HCT116 (cell line): ENCODE measurements around the gene UBTF. TPM values are rescaled to one million over a fixed set of nuclear protein-coding genes. Genes with fewer than 3 reads are reported as not detected.

ENCODE experiments used
- ATAC-seq: fragments of 200-7000 bp; cut with Tn5 transposase; 2 replicates; pipeline ENCODE4 v1.9.1; 2020; ENCODE audit warnings: mild to moderate bottlenecking, moderate library complexity
- BruUV-seq: library from RNA; stranded (reverse); fragments of 400-500 nt; replicated peaks from 2 replicates; lab custom pipeline; 2021; lab: Mats Ljungman, UMichigan
- CTCF ChIA-PET: fragments of 300-600 bp; sonication (Branson Sonifier 250); formaldehyde crosslinking; loops from one replicate; lab custom pipeline; 2021; ENCODE audit warnings: antibody characterized with exemption; lab: Charles Lee
- POLR2A ChIA-PET: fragments of 300-600, 350-600 bp; sonication (Branson Sonifier 250); formaldehyde crosslinking; loops from one replicate; lab custom pipeline; 2021; ENCODE audit warnings: antibody characterized with exemption; lab: Charles Lee
- RAD21 ChIA-PET, 2 experiments: fragments of 300-600 bp; sonication (Branson Sonifier 250); formaldehyde crosslinking; loops; one replicate each; lab custom pipeline; 2023; ENCODE audit warnings: low total read pairs in 2 of 2; ENCODE audit not compliant: uncharacterized antibody in 2 of 2, unreplicated experiment in 2 of 2, low non-redundant PET in 1 of 2; lab: Charles Lee
- DNase-seq: peaks from one replicate; pipeline ENCODE4 v3.0.0-alpha.2; 2010; ENCODE audit warnings: low read depth, low spot score
- H2AFZ ChIP-seq: fragments of 200-600 bp; shearing (Covaris generic), sonication (generic); 2 replicates; pipeline ENCODE4 v1.6.1; 2017; ENCODE audit warnings: low read depth, mixed run types, mixed read lengths, antibody characterized with exemption, low read length; ENCODE audit not compliant: poor library complexity, severe bottlenecking
- H3K27ac ChIP-seq: 2 replicates; pipeline ENCODE4 v1.5.1; 2012; ENCODE audit warnings: low read depth, low read length
- H3K27me3 ChIP-seq: fragments of 200-600 bp; sonication (generic); 2 replicates; pipeline ENCODE4 v1.6.1; 2016; ENCODE audit warnings: mixed run types, low read length, mixed read lengths; ENCODE audit not compliant: insufficient read depth
- H3K36me3 ChIP-seq, 2 experiments: fragments of 200-500 bp in 1 of 2; fragments of 200-600 bp in 1 of 2; sonication (Bioruptor generic) in 1 of 2; sonication (generic) in 1 of 2; 2 replicates each; pipeline versions ENCODE4 v1.5.1 to v1.6.1; 2014 to 2016; ENCODE audit warnings: low read length in 2 of 2, inconsistent platforms in 1 of 2, mixed read lengths in 1 of 2, mixed run types in 1 of 2; ENCODE audit not compliant: insufficient read depth in 2 of 2, control insufficient read depth in 1 of 2
- H3K4me1 ChIP-seq, 2 experiments: fragments of 200-600 bp in 1 of 2; sonication (generic) in 1 of 2; 2 replicates each; pipeline versions ENCODE4 v1.5.1 to v1.6.1; 2012 to 2017; ENCODE audit warnings: low read length in 2 of 2, inconsistent platforms in 1 of 2, mild to moderate bottlenecking in 1 of 2, mixed read lengths in 1 of 2, mixed run types in 1 of 2, moderate library complexity in 1 of 2; ENCODE audit not compliant: insufficient read depth in 2 of 2, control insufficient read depth in 1 of 2
- H3K4me2 ChIP-seq: fragments of 200-600 bp; sonication (generic); 2 replicates; pipeline ENCODE4 v1.6.1; 2017; ENCODE audit warnings: mixed run types, low read length, mixed read lengths
- H3K4me3 ChIP-seq, 2 experiments: fragments of 200-600 bp in 1 of 2; sonication (generic) in 1 of 2; replicated peaks in 1 of 2; 2 replicates each; pipeline ENCODE4 v1.5.1; 2011 to 2016; ENCODE audit warnings: low read length in 2 of 2, control low read depth in 1 of 2, low read depth in 1 of 2, mild to moderate bottlenecking in 1 of 2, mixed read lengths in 1 of 2, mixed run types in 1 of 2
- H3K79me2 ChIP-seq: fragments of 200-600 bp; sonication (generic); 2 replicates; pipeline ENCODE4 v1.6.1; 2017; ENCODE audit warnings: mild to moderate bottlenecking, mixed run types, low read length, moderate library complexity, mixed read lengths; ENCODE audit not compliant: insufficient read depth
- H3K9ac ChIP-seq: fragments of 200-600 bp; sonication (generic); 2 replicates; pipeline ENCODE4 v1.6.1; 2016; ENCODE audit warnings: low read length, mixed read lengths
- H3K9me2 ChIP-seq: fragments of 200-600 bp; sonication (generic), shearing (Covaris generic); 2 replicates; pipeline ENCODE4 v1.6.1; 2017; ENCODE audit warnings: mixed run types, mild to moderate bottlenecking, moderate library complexity; ENCODE audit not compliant: insufficient read depth
- H3K9me3 ChIP-seq, 2 experiments: fragments of 200-500 bp in 1 of 2; fragments of 200-600 bp in 1 of 2; sonication (Bioruptor generic) in 1 of 2; sonication (generic) in 1 of 2; 2 replicates each; pipeline ENCODE4 v1.6.1; 2014 to 2017; ENCODE audit warnings: low read length in 2 of 2, mixed read lengths in 2 of 2, inconsistent platforms in 1 of 2, low read depth in 1 of 2, mild to moderate bottlenecking in 1 of 2, mixed run types in 1 of 2, moderate library complexity in 1 of 2; ENCODE audit not compliant: control insufficient read depth in 1 of 2, insufficient read depth in 1 of 2
- H4K20me1 ChIP-seq: fragments of 200-600 bp; sonication (generic), shearing (Covaris generic); 2 replicates; pipeline ENCODE4 v1.6.1; 2017; ENCODE audit warnings: mixed run types, mild to moderate bottlenecking, moderate library complexity; ENCODE audit not compliant: insufficient read depth
- ATF3 ChIP-seq: IDR thresholded peaks from 2 replicates; pipeline ENCODE4 v1.6.1; 2012
- CBX3 ChIP-seq: IDR thresholded peaks from 2 replicates; pipeline ENCODE4 v1.6.1; 2012; ENCODE audit warnings: low read depth
- CEBPB ChIP-seq: IDR thresholded peaks from 2 replicates; pipeline ENCODE4 v1.6.1; 2012; ENCODE audit warnings: low read depth
- CTCF ChIP-seq, 3 experiments: fragments of 200-600 bp in 1 of 3; sonication (generic) in 1 of 3; IDR thresholded peaks in 2 of 3; conservative IDR thresholded peaks in 1 of 3; 2 replicates each; pipeline ENCODE4 v1.5.1; 2012 to 2017; ENCODE audit warnings: low read depth in 2 of 3, low read length in 2 of 3, antibody characterized with exemption in 1 of 3, borderline replicate concordance in 1 of 3, control low read depth in 1 of 3, mild to moderate bottlenecking in 1 of 3, mixed read lengths in 1 of 3, mixed run types in 1 of 3, moderate library complexity in 1 of 3; ENCODE audit not compliant: insufficient read depth in 1 of 3
- EGR1 ChIP-seq: IDR thresholded peaks from 2 replicates; pipeline ENCODE4 v1.6.1; 2012; ENCODE audit warnings: low read depth
- JUND ChIP-seq: IDR thresholded peaks from 2 replicates; pipeline ENCODE4 v1.6.1; 2012
- POLR2AphosphoS5 ChIP-seq: IDR thresholded peaks from 2 replicates; pipeline ENCODE4 v1.6.1; 2011; ENCODE audit warnings: mild to moderate bottlenecking, low read depth, low read length, moderate library complexity
- RAD21 ChIP-seq: IDR thresholded peaks from 2 replicates; pipeline ENCODE4 v1.6.1; 2012; ENCODE audit warnings: low read depth, mild to moderate bottlenecking
- REST ChIP-seq: IDR thresholded peaks from 2 replicates; pipeline ENCODE4 v1.6.1; 2012; ENCODE audit warnings: low read depth
- SIN3A ChIP-seq: IDR thresholded peaks from 2 replicates; pipeline ENCODE4 v1.6.1; 2012; ENCODE audit warnings: low read depth
- SP1 ChIP-seq: IDR thresholded peaks from 2 replicates; pipeline ENCODE4 v1.6.1; 2012; ENCODE audit warnings: low read depth
- TCF7L2 ChIP-seq: IDR thresholded peaks from 2 replicates; pipeline ENCODE4 v1.7.0; 2011; ENCODE audit warnings: borderline replicate concordance, inconsistent platforms; ENCODE audit not compliant: insufficient read depth, insufficient read length; ENCODE audit errors: extremely low read depth
- intact Hi-C: fragments of 100-400 bp; cut with micrococcal nuclease; formaldehyde crosslinking; loops from 2 replicates; pipeline ENCODE4 v1.10.0; 2022
- total RNA-seq: library from RNA; stranded (reverse); gene quantifications from one replicate; pipeline ENCODE4 v1.2.1, GENCODE V29; 2021; ENCODE audit not compliant: unreplicated experiment

The UBTF gene
- total RNA-seq, 1 experiment from 2014 or later: 84.3 TPM

- no peak overlapping the region for H3K9ac ChIP-seq
- H4K20me1 ChIP-seq: no peaks in the 10 kb centered on the region
- H3K9me3 ChIP-seq: no peaks in the 10 kb centered on the region
- no peak for DNase-seq
- H3K4me3 ChIP-seq: no peak overlapping the region
- no peaks in the 10 kb centered on the region for H3K27me3 ChIP-seq
- POLR2A ChIA-PET: no interaction called here
- H3K4me2 ChIP-seq: no peak overlapping the region
- H3K9me2 ChIP-seq: no peaks in the 10 kb centered on the region
- no peaks in the 10 kb centered on the region for H3K79me2 ChIP-seq
- intact Hi-C loops: no loop called here
- ATAC-seq: no peak
- H3K27ac ChIP-seq: no peak overlapping the region
- TF ChIP-seq CBX3: no peak
- TF ChIP-seq CTCF (IDR thresholded peaks at IDR 0.05 in 2 of 3, conservative IDR thresholded peaks at IDR 0.05 in 1 of 3; ENCODE audit: borderline replicate concordance in 1 of 3, insufficient read depth in 1 of 3, low read depth in 2 of 3, low read length in 2 of 3): no peak
- TF ChIP-seq POLR2AphosphoS5: no peak
- no peak for TF ChIP-seq SP1
- TF ChIP-seq CEBPB: no peak
- TF ChIP-seq ATF3: no peak
- no peak overlapping the region for H2AFZ ChIP-seq
- CTCF ChIA-PET: no interaction called here
- peaks cover 6 to 9% of the 10 kb centered on the region in 2 experiments; a peak in 3 of 4 replicates for H3K36me3 ChIP-seq
- no TSS peak for BruUV-seq
- RAD21 ChIA-PET: no interaction called here
- no peaks in the 10 kb centered on the region for H3K4me1 ChIP-seq
These were observed 43.2 kb downstream of the UBTF start for GRCh38 chr17:44176257-44176656.

GRCh38 chr17:44174427-44174826 is 45.0 kb downstream of the UBTF start:
- ATAC-seq (no peak), DNase-seq (no peak)
- POLR2A ChIA-PET: no interaction called here
- Histone ChIP-seq H3K9me3 (no peaks in the 10 kb centered on the region), H3K36me3 (peaks cover 6 to 9% of the 10 kb centered on the region in 2 experiments; a peak in 3 of 4 replicates), H3K4me2 (no peak overlapping the region), H3K4me1 (peaks cover 0 to 7% of the 10 kb centered on the region in 2 experiments; a peak in 1 of 4 replicates), H3K27ac (no peak overlapping the region), H4K20me1 (no peaks in the 10 kb centered on the region), H3K27me3 (no peaks in the 10 kb centered on the region), H3K79me2 (no peaks in the 10 kb centered on the region), H3K4me3 (no peak overlapping the region), H3K9ac (no peak overlapping the region), H2AFZ (no peak overlapping the region), H3K9me2 (no peaks in the 10 kb centered on the region)
- BruUV-seq: no TSS peak
- intact Hi-C loops: no loop called here
- CTCF ChIA-PET: interaction anchor here (1.2 kb wide), 1 partner anchor 11 kb away, joined by 3 read pairs; no protein-coding TSS in a partner anchor
- RAD21 ChIA-PET: no interaction called here
- TF ChIP-seq TCF7L2 (no peak), EGR1 (no peak), RAD21 (no peak), JUND (no peak), CTCF (IDR thresholded peaks at IDR 0.05 in 2 of 3, conservative IDR thresholded peaks at IDR 0.05 in 1 of 3; ENCODE audit: borderline replicate concordance in 1 of 3, insufficient read depth in 1 of 3, low read depth in 2 of 3, low read length in 2 of 3) (no peak), REST (no peak), SP1 (no peak), SIN3A (no peak), CEBPB (no peak), CBX3 (no peak)
